Effector CD4-positive, alpha-beta T cell (primary cell): ENCODE results near the gene DLGAP4.

ENCODE experiments used
- DNase-seq: peaks from one replicate; pipeline ENCODE4 v3.0.0-alpha.2; 2020

DLGAP4 gene

GRCh38 chr20:36480456-36481048 lies 174.4 kb downstream of the DLGAP4 start:
- DNase-seq, result no peak

GRCh38 chr20:36481380-36482043 lies 175.4 kb downstream of the DLGAP4 start:
- no peak for DNase-seq

GRCh38 chr20:36482044-36482473 lies 175.9 kb downstream of the DLGAP4 start:
- DNase-seq, result no peak

GRCh38 chr20:36483209-36483918 lies 177.2 kb downstream of the DLGAP4 start:
- DNase-seq, result no peak

GRCh38 chr20:36483919-36484808 lies 178.0 kb downstream of the DLGAP4 start:
- no peak for DNase-seq

- no peak for DNase-seq
Measured at GRCh38 chr20:36485286-36485685, 179.1 kb downstream of the DLGAP4 start.

- no peak for DNase-seq
Measured at GRCh38 chr20:36487069-36487468, 180.9 kb downstream of the DLGAP4 start.

- no peak for DNase-seq
Measured at GRCh38 chr20:36490191-36490590, 184.1 kb downstream of the DLGAP4 start.

- DNase-seq, result peak; percentile 40
Measured at GRCh38 chr20:36491901-36492617, 185.9 kb downstream of the DLGAP4 start.

- DNase-seq, result no peak
Measured at GRCh38 chr20:36493051-36493800, 187.1 kb downstream of the DLGAP4 start.

GRCh38 chr20:36493801-36494114 lies 187.6 kb downstream of the DLGAP4 start:
- DNase-seq, result no peak

GRCh38 chr20:36496707-36497669 lies 190.8 kb downstream of the DLGAP4 start:
- no peak for DNase-seq

GRCh38 chr20:36497856-36498255 lies 191.7 kb downstream of the DLGAP4 start:
- no peak for DNase-seq

GRCh38 chr20:36498386-36499179 lies 192.4 kb downstream of the DLGAP4 start:
- DNase-seq, result no peak

GRCh38 chr20:36499211-36499610 lies 193.1 kb downstream of the DLGAP4 start:
- no peak for DNase-seq

- DNase-seq, result no peak
Measured at GRCh38 chr20:36499723-36500501, 193.8 kb downstream of the DLGAP4 start.

GRCh38 chr20:36501367-36502006 lies 195.3 kb downstream of the DLGAP4 start:
- no peak for DNase-seq

GRCh38 chr20:36504295-36504694 lies 198.2 kb downstream of the DLGAP4 start:
- no peak for DNase-seq
